ENCODE results near the gene DOCK1.

The DOCK1 gene

DNA sequence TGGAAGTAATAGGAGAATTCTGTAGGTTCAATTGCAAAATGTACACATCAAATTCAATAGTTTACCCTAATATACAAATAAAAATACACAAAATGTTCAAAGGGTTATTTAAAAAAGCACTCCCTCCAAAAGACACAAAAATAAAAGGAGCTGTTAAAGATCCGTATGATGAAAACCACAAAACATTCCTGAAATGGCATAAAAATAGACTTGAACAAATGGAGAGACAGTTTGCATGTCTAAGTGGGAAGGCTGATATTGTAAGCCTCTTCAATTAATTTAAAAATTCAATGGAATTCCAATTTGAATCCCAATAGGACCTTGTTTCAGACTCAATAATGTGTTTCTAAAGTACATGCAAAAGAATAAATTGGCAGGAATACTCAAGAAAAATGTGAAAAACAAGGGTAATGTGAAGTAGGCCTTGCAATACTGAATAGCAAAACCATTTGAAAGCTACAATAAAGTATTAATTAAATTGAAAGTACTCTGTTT lies 329.1 kb downstream of the DOCK1 start:
- TF ChIP-seq, protein P1, sequence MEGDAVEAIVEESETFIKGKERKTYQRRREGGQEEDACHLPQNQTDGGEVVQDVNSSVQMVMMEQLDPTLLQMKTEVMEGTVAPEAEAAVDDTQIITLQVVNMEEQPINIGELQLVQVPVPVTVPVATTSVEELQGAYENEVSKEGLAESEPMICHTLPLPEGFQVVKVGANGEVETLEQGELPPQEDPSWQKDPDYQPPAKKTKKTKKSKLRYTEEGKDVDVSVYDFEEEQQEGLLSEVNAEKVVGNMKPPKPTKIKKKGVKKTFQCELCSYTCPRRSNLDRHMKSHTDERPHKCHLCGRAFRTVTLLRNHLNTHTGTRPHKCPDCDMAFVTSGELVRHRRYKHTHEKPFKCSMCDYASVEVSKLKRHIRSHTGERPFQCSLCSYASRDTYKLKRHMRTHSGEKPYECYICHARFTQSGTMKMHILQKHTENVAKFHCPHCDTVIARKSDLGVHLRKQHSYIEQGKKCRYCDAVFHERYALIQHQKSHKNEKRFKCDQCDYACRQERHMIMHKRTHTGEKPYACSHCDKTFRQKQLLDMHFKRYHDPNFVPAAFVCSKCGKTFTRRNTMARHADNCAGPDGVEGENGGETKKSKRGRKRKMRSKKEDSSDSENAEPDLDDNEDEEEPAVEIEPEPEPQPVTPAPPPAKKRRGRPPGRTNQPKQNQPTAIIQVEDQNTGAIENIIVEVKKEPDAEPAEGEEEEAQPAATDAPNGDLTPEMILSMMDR (conservative IDR thresholded peaks at IDR 0.05; ENCODE audit: low read depth, low read length) = no peak
- no peak overlapping the region for H3K4me3 ChIP-seq (ENCODE audit: low read depth, low read length)
- DNase-seq (ENCODE audit: low read depth) = no peak

DNA sequence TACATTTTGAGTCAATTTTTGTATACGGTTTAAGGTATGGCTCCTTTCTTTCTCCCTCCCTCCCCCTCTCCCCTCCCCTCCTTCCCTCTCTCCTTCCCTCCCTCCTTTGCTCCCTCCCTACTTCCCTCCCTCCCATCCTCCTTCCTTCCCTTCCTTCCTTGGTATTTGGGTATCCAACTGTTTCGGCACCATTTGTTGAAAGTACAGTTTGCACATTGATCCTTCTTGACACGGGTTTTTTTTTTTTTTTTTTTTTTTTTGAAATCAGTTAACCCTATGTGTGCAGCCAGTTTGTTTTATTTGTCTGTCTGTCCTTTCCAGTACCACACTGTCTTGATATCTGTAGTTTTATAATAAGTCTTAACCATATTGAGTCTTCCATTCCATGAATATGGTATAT lies 331.0 kb downstream of the DOCK1 start:
- DNase-seq (ENCODE audit: low read depth) = no peak
- H3K4me3 ChIP-seq (ENCODE audit: low read depth, low read length) = no peak overlapping the region
- TF ChIP-seq, protein P1 (conservative IDR thresholded peaks at IDR 0.05; ENCODE audit: low read depth, low read length) = no peak

DNA sequence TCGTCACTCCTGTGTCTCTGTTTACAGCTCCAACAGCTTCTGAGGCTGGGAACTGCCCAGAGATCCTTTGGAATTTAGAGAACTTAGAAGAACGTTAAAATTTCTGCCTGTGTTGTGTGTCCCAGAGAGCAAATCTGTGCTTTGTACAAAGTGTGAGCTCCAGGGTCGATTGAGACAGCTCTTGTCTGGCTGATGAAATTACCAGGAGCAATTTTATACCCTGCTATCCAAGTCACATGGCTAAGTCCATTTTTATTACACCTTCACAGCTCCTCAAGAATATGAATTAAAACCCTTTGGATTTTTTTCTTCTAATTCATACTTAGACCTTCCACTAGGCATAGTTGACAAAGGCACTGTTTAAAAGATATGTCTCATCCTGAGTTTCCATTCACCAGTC lies 337.7 kb downstream of the DOCK1 start:
- no peak for DNase-seq (ENCODE audit: low read depth)
- no peak overlapping the region for H3K4me3 ChIP-seq (ENCODE audit: low read depth, low read length)
- TF ChIP-seq, protein P1 (conservative IDR thresholded peaks at IDR 0.05; ENCODE audit: low read depth, low read length) = no peak

DNA sequence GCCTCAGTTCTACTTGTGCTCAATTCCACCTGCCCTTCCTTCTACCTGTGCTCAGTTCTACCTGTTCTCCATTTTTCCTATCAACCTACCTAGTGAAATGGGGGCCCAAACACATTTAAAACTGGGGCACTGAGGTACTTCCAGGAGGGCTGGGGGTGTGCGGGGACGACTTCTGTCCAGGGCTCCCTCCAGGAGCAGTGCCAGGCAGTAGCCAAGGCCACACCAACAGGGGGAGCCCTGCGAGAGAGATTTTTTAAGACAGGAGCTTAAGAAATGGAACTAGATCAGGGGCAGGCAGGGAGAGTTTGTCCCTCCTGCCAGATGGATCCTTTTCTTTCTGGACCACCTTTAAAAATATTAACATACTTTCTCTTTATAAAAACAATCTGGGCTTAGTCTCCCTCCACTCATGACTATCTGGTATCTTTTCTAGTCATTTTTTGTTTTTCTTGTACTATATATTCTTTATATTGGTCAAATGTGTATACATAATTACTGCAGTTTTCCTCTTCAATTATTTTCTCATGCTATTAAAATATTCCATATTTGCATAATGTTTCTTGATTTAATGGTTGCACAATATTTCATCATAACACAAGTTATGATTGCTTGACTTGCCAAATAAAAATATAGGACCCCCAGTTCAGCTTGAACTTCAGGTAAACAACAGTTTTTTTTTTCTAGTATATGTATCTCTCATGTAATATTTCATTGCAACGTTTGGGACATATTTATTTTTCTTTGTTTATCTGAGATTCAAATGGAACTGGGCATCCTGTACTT lies 338.5 kb downstream of the DOCK1 start:
- no peak overlapping the region for H3K4me3 ChIP-seq (ENCODE audit: low read depth, low read length)
- peak; percentile 68 for DNase-seq (ENCODE audit: low read depth)
- TF ChIP-seq, protein P1 (conservative IDR thresholded peaks at IDR 0.05; ENCODE audit: low read depth, low read length) = peak; percentile 86

DNA sequence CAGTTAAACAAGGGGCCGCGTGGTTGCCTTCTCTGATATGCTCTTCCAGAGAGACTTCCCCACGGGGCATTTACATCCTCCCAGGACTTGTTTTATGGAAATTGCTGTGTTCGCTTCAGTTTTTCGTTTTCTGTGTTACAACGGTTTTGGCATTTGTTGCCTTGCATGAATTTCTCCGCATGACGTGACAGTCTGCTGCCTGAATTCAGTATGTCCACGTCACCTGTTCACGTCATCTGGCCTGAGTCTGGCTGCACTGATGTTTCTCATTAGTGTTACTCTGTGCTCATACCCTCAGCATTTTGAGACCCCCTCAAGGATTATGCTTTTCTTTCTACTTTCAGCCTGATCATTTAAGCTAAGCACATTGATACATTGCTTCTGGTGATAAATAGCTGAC lies 340.2 kb downstream of the DOCK1 start:
- TF ChIP-seq, protein P1 (conservative IDR thresholded peaks at IDR 0.05; ENCODE audit: low read depth, low read length) = no peak
- no peak for DNase-seq (ENCODE audit: low read depth)

DNA sequence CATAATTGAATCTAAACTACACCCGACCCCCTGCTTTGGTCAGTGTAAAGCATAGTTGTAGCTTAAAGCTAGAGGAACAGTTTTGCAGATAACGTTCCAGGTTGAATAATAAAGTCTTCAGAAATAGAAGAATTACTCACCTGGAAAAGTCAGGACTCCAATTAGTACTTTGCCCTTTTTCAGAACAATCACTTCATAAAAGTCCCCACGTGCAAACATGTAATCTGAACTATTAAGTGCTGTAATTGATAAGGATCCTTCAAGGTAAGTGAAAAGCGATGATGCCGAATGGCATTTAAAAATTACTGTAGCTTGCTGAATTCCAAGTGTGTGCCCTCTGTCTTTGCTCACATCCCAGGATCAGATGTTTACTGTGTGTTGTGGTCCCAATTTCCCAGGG lies 344.8 kb downstream of the DOCK1 start:
- no peak for DNase-seq (ENCODE audit: low read depth)
- TF ChIP-seq, protein P1 (conservative IDR thresholded peaks at IDR 0.05; ENCODE audit: low read depth, low read length) = no peak
- H3K4me3 ChIP-seq (ENCODE audit: low read depth, low read length) = no peak overlapping the region

More for the DNA sequence above, 340.2 kb downstream of the DOCK1 start:
- H3K4me3 ChIP-seq (ENCODE audit: low read depth, low read length) = no peak overlapping the region

DNA sequence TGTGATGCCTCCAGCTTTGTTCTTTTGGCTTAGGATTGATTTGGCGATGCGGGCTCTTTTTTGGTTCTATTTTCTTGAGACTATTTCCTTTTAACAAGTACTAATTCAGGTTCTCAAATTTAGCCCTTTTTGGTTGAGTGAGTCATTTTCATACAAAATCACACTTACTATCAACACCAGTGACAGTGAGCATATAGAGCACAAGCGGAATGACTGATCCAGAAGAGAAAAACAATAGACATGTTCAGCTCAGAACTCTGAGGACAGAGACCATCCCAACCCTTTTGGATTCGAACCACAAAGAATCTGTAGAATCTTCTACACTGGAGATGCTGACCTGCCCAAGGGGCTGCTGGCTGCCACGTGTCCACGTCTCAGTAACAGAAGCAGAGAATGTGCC lies 347.6 kb downstream of the DOCK1 start:
- DNase-seq (ENCODE audit: low read depth) = no peak
- TF ChIP-seq, protein P1 (conservative IDR thresholded peaks at IDR 0.05; ENCODE audit: low read depth, low read length) = no peak
- no peak overlapping the region for H3K4me3 ChIP-seq (ENCODE audit: low read depth, low read length)

Data from choroid plexus epithelial cell (primary cell).